ENCODE results near the gene STK10.

STK10 gene

DNA sequence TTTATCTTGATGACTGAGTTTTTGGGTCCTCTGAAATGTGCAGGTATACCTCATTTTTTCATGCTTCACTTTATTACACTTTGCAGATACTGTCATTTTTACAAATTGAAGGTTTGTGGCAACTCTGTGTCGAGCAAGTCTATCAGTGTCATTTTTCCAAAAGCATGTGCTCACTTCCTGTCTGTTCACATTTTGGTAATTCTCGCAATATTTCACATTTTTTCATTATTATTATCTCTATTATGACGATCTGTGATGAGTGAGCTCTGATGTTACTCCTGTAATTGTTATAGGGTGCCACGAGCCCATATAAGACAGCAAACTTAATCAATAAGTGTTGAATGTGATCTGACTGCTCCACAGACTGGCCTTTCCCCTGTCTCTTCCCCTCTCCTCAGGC lies 108.1 kb downstream of the STK10 start:
- DNase-seq (ENCODE audit: low read depth in 1 of 2, low spot score in 1 of 2) = no peak
- H3K4me3 ChIP-seq (replicated peaks; ENCODE audit: insufficient read depth, low read length) = no peak overlapping the region
- no peak overlapping the region for H3K27ac ChIP-seq (replicated peaks)
- no peak for TF ChIP-seq SPI1 (IDR thresholded peaks at IDR 0.05; ENCODE audit: borderline replicate concordance, low read depth)
- TF ChIP-seq, protein P1, sequence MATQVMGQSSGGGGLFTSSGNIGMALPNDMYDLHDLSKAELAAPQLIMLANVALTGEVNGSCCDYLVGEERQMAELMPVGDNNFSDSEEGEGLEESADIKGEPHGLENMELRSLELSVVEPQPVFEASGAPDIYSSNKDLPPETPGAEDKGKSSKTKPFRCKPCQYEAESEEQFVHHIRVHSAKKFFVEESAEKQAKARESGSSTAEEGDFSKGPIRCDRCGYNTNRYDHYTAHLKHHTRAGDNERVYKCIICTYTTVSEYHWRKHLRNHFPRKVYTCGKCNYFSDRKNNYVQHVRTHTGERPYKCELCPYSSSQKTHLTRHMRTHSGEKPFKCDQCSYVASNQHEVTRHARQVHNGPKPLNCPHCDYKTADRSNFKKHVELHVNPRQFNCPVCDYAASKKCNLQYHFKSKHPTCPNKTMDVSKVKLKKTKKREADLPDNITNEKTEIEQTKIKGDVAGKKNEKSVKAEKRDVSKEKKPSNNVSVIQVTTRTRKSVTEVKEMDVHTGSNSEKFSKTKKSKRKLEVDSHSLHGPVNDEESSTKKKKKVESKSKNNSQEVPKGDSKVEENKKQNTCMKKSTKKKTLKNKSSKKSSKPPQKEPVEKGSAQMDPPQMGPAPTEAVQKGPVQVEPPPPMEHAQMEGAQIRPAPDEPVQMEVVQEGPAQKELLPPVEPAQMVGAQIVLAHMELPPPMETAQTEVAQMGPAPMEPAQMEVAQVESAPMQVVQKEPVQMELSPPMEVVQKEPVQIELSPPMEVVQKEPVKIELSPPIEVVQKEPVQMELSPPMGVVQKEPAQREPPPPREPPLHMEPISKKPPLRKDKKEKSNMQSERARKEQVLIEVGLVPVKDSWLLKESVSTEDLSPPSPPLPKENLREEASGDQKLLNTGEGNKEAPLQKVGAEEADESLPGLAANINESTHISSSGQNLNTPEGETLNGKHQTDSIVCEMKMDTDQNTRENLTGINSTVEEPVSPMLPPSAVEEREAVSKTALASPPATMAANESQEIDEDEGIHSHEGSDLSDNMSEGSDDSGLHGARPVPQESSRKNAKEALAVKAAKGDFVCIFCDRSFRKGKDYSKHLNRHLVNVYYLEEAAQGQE (IDR thresholded peaks at IDR 0.05; ENCODE audit: insufficient replicate concordance, low read depth) = no peak
- TF ChIP-seq, protein P2, sequence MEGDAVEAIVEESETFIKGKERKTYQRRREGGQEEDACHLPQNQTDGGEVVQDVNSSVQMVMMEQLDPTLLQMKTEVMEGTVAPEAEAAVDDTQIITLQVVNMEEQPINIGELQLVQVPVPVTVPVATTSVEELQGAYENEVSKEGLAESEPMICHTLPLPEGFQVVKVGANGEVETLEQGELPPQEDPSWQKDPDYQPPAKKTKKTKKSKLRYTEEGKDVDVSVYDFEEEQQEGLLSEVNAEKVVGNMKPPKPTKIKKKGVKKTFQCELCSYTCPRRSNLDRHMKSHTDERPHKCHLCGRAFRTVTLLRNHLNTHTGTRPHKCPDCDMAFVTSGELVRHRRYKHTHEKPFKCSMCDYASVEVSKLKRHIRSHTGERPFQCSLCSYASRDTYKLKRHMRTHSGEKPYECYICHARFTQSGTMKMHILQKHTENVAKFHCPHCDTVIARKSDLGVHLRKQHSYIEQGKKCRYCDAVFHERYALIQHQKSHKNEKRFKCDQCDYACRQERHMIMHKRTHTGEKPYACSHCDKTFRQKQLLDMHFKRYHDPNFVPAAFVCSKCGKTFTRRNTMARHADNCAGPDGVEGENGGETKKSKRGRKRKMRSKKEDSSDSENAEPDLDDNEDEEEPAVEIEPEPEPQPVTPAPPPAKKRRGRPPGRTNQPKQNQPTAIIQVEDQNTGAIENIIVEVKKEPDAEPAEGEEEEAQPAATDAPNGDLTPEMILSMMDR (IDR thresholded peaks at IDR 0.05; ENCODE audit: insufficient read depth, low read length) = no peak
- TF ChIP-seq GABPA (IDR thresholded peaks at IDR 0.05; ENCODE audit: low read depth) = no peak
- TF ChIP-seq POLR2AphosphoS5 (IDR thresholded peaks at IDR 0.05; ENCODE audit: low read depth) = no peak
- H3K27me3 ChIP-seq (ENCODE audit: insufficient read depth, poor library complexity, severe bottlenecking) = no peaks in the 10 kb centered on the region

DNA sequence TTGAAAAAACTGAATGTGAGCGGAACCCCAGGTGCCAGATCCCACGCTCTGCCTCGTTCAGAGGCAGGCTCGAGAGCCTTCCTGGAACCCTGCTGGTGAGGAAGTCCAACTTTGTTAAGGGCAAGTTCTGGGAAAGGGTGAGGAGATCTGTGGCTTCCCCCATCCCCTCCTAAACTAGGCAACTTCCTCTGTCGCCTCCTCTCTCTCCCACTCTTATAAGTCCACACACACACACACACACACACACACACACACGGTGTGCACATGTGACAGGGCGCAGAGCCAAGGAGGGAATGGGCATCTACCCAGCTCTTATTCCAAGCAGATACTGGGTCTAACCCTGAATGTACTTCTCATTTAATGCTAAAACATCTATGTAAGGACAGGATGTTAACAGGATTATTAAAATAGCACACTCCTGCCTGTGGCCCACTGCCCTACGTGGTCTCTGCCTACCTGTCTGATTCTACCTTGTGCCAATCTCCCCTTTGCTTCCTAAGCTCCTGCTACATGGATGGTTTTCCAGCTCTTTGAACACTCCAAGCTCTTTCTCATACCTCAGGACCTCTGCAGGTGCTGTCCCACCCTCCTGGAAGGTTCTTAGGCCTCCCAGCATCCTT lies 109.2 kb downstream of the STK10 start:
- H3K27ac ChIP-seq (replicated peaks) = no peak overlapping the region
- no peak overlapping the region for H3K4me3 ChIP-seq (replicated peaks; ENCODE audit: insufficient read depth, low read length)
- DNase-seq (ENCODE audit: low read depth in 1 of 2, low spot score in 1 of 2) = peak; percentile 25 to 61
- TF ChIP-seq POLR2AphosphoS5 (IDR thresholded peaks at IDR 0.05; ENCODE audit: low read depth) = peak; percentile 54; the same call in 1 of the 2 replicates
- TF ChIP-seq GABPA (IDR thresholded peaks at IDR 0.05; ENCODE audit: low read depth) = no peak
- TF ChIP-seq SPI1 (IDR thresholded peaks at IDR 0.05; ENCODE audit: borderline replicate concordance, low read depth) = peak; percentile 50; the same call in 1 of the 2 replicates
- TF ChIP-seq, protein P1 (IDR thresholded peaks at IDR 0.05; ENCODE audit: insufficient replicate concordance, low read depth) = no peak
- H3K27me3 ChIP-seq (ENCODE audit: insufficient read depth, poor library complexity, severe bottlenecking) = no peaks in the 10 kb centered on the region

DNA sequence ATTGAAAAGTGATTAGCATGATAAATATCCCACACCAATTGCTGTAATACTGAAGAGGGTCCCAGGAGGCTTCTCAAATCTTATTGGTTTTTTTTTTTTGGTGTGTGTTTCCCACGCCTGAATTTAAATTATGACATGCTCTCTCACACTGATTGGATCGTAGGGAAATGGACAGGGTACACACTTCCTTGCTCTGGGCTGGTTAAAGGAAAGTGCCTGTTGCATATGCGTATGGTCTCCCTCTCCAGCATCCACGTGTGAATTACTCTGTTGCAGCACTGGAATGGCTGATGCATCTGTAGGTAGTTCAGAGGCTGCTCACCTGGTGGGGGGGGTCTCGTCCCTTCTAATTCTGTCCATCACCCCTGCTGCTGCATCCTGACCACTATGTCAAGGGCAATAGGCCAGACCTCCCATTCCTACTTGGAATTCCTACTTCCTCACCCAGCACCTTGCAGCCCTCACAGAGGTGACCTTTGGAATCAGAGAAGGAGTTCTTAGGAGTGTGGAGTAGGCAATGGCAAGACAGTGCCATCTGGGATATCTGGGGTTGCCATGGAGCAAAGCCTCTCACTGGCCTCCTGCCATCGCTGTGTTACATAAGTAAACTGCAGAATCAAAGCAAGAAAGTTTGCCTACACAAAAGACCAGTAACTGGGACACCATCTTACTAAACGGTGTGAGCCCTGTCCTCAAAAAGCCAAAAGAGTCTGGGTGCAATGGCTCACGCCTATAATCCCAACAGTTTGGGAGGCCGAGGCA lies 110.2 kb downstream of the STK10 start:
- TF ChIP-seq GABPA (IDR thresholded peaks at IDR 0.05; ENCODE audit: low read depth) = no peak
- TF ChIP-seq, protein P1 (IDR thresholded peaks at IDR 0.05; ENCODE audit: insufficient replicate concordance, low read depth) = no peak
- no peak for TF ChIP-seq POLR2AphosphoS5 (IDR thresholded peaks at IDR 0.05; ENCODE audit: low read depth)
- no peak for TF ChIP-seq SPI1 (IDR thresholded peaks at IDR 0.05; ENCODE audit: borderline replicate concordance, low read depth)
- TF ChIP-seq, protein P2 (IDR thresholded peaks at IDR 0.05; ENCODE audit: insufficient read depth, low read length) = no peak
- no peaks in the 10 kb centered on the region for H3K27me3 ChIP-seq (ENCODE audit: insufficient read depth, poor library complexity, severe bottlenecking)
- no peak overlapping the region for H3K27ac ChIP-seq (replicated peaks)
- DNase-seq (ENCODE audit: low read depth in 1 of 2, low spot score in 1 of 2) = no peak
- no peak overlapping the region for H3K4me3 ChIP-seq (replicated peaks; ENCODE audit: insufficient read depth, low read length)
